Neural cell (in vitro differentiated cells): ENCODE measurements around the gene AK5. TPM values are rescaled to one million over a fixed set of nuclear protein-coding genes. Genes with fewer than 3 reads are reported as not detected.

Experiments used
- H2AFZ ChIP-seq: fragments of 200-600, 300-800 bp; sonication (generic), shearing (Covaris generic); 2 replicates; pipeline ENCODE4 v1.6.0; 2014; ENCODE audit warnings: low read depth, mild to moderate bottlenecking, antibody characterized with exemption, low read length, moderate library complexity
- H3F3A ChIP-seq: fragments of 200-600 bp; shearing (Covaris generic); 2 replicates; pipeline ENCODE4 v1.6.1; 2016; ENCODE audit warnings: mild to moderate bottlenecking, moderate library complexity, mixed read lengths, antibody characterized with exemption, low read length; ENCODE audit not compliant: insufficient read depth, poor library complexity, severe bottlenecking
- H3K27ac ChIP-seq: fragments of 200-600, 300-800 bp; sonication (generic), shearing (Covaris generic); 2 replicates; pipeline ENCODE4 v1.5.1; 2014; ENCODE audit warnings: mild to moderate bottlenecking, low read length, moderate library complexity
- H3K27me3 ChIP-seq: fragments of 300-800, 200-600 bp; sonication (generic), shearing (Covaris generic); 2 replicates; pipeline ENCODE4 v1.6.0; 2014; ENCODE audit warnings: mild to moderate bottlenecking, low read depth, low read length, moderate library complexity; ENCODE audit not compliant: insufficient read depth
- H3K36me3 ChIP-seq: fragments of 300-800, 200-600 bp; sonication (generic), shearing (Covaris generic); 2 replicates; pipeline ENCODE4 v1.5.1; 2014; ENCODE audit warnings: mild to moderate bottlenecking, antibody characterized with exemption, low read length, moderate library complexity; ENCODE audit not compliant: insufficient read depth
- H3K4me2 ChIP-seq: fragments of 300-800, 200-600 bp; sonication (generic), shearing (Covaris generic); 2 replicates; pipeline ENCODE4 v1.6.0; 2014; ENCODE audit warnings: mild to moderate bottlenecking, low read length
- H3K4me3 ChIP-seq: fragments of 300-800, 200-600 bp; sonication (generic), shearing (Covaris generic); 2 replicates; pipeline ENCODE4 v1.5.1; 2014; ENCODE audit warnings: mild to moderate bottlenecking, low read length, moderate library complexity
- H3K79me2 ChIP-seq: fragments of 200-600 bp; shearing (Covaris generic); replicated peaks from 2 replicates; pipeline ENCODE4 v1.6.0; 2014; ENCODE audit warnings: mild to moderate bottlenecking, low read length, moderate library complexity; ENCODE audit not compliant: insufficient read depth
- H3K9ac ChIP-seq: fragments of 300-800, 200-600 bp; sonication (generic), shearing (Covaris generic); 2 replicates; pipeline ENCODE4 v1.6.1; 2016; ENCODE audit warnings: mild to moderate bottlenecking, low read length, mixed read lengths
- H3K9me2 ChIP-seq: fragments of 200-600 bp; shearing (Covaris generic); 2 replicates; pipeline ENCODE4 v1.6.1; 2016; ENCODE audit warnings: mild to moderate bottlenecking, low read length, mixed read lengths; ENCODE audit not compliant: insufficient read depth
- H3K9me3 ChIP-seq: fragments of 200-600, 300-800 bp; sonication (generic), shearing (Covaris generic); 2 replicates; pipeline ENCODE4 v1.6.1; 2016; ENCODE audit warnings: mild to moderate bottlenecking, mixed run types, low read length, moderate library complexity, mixed read lengths
- H4K20me1 ChIP-seq: fragments of 200-600 bp; shearing (Covaris generic); 2 replicates; pipeline ENCODE4 v1.6.1; 2016; ENCODE audit warnings: mild to moderate bottlenecking, mixed run types; ENCODE audit not compliant: insufficient read depth
- EP300 ChIP-seq: fragments of 450-650 bp; conservative IDR thresholded peaks from 2 replicates; pipeline ENCODE4 v1.6.1; 2014; ENCODE audit warnings: antibody characterized with exemption, mild to moderate bottlenecking, moderate library complexity; ENCODE audit not compliant: poor library complexity, severe bottlenecking
- EZH2 ChIP-seq: fragments of 200-600, 300-800 bp; shearing (Covaris generic), sonication (generic); IDR thresholded peaks from 2 replicates; pipeline ENCODE4 v1.6.1; 2014; ENCODE audit warnings: antibody characterized with exemption, low read length, borderline replicate concordance, mild to moderate bottlenecking; ENCODE audit not compliant: insufficient read depth, poor library complexity, severe bottlenecking
- MXI1 ChIP-seq: fragments of 450-650 bp; conservative IDR thresholded peaks from 2 replicates; pipeline ENCODE4 v1.6.1; 2014; ENCODE audit warnings: antibody characterized with exemption, mild to moderate bottlenecking; ENCODE audit not compliant: poor library complexity, severe bottlenecking
- POLR2AphosphoS5 ChIP-seq: IDR thresholded peaks from 2 replicates; pipeline ENCODE4 v1.6.1; 2012
- RAD21 ChIP-seq: fragments of 450-650 bp; conservative IDR thresholded peaks from 2 replicates; pipeline ENCODE4 v1.6.1; 2014; ENCODE audit warnings: antibody characterized with exemption, mild to moderate bottlenecking, moderate library complexity
- SMC3 ChIP-seq: fragments of 450-650 bp; conservative IDR thresholded peaks from 2 replicates; pipeline ENCODE4 v1.6.1; 2014; ENCODE audit warnings: antibody characterized with exemption, mild to moderate bottlenecking, moderate library complexity; ENCODE audit not compliant: poor library complexity
- TAF1 ChIP-seq: IDR thresholded peaks from 2 replicates; pipeline ENCODE4 v1.6.1; 2012; ENCODE audit warnings: low read depth
- polyA plus RNA-seq: library from polyadenylated mRNA; depleted of rRNA; stranded (reverse); fragments of >200 nt; gene quantifications from 2 replicates; pipeline ENCODE4 v1.2.3, GENCODE V29; 2014
- TF ChIP-seq, protein P1 (sequence below): IDR thresholded peaks from 2 replicates; pipeline ENCODE4 v1.6.1; 2012; ENCODE audit warnings: borderline replicate concordance
- TF ChIP-seq, protein P2 (sequence below): fragments of 450-650 bp; IDR thresholded peaks from 2 replicates; pipeline ENCODE4 v1.5.1; 2014; ENCODE audit warnings: antibody characterized with exemption, mild to moderate bottlenecking, moderate library complexity; ENCODE audit not compliant: poor library complexity, severe bottlenecking

AK5 gene
- polyA plus RNA-seq, 1 donor from 2014 or later: 7.1 TPM

DNA sequence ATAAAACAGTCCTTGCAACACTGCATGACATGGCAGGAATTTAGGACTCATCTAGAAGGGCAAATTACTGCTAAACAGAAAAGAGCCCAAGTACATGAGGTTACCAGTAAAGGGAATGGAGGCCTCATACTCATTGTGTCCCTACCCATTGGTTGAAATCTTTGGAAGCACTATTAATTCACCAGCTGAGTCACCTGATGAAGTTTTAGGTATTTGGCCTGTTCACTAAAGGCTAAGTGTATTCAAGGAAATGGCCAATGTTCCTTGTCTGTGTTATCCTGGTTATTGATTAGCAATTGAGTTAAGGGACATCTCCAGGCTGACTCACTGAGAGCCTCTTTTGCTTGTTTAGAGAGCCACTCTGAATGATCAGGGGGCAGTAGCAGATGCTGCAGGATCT is 212.2 kb downstream of the AK5 start:
- TF ChIP-seq, protein P1, sequence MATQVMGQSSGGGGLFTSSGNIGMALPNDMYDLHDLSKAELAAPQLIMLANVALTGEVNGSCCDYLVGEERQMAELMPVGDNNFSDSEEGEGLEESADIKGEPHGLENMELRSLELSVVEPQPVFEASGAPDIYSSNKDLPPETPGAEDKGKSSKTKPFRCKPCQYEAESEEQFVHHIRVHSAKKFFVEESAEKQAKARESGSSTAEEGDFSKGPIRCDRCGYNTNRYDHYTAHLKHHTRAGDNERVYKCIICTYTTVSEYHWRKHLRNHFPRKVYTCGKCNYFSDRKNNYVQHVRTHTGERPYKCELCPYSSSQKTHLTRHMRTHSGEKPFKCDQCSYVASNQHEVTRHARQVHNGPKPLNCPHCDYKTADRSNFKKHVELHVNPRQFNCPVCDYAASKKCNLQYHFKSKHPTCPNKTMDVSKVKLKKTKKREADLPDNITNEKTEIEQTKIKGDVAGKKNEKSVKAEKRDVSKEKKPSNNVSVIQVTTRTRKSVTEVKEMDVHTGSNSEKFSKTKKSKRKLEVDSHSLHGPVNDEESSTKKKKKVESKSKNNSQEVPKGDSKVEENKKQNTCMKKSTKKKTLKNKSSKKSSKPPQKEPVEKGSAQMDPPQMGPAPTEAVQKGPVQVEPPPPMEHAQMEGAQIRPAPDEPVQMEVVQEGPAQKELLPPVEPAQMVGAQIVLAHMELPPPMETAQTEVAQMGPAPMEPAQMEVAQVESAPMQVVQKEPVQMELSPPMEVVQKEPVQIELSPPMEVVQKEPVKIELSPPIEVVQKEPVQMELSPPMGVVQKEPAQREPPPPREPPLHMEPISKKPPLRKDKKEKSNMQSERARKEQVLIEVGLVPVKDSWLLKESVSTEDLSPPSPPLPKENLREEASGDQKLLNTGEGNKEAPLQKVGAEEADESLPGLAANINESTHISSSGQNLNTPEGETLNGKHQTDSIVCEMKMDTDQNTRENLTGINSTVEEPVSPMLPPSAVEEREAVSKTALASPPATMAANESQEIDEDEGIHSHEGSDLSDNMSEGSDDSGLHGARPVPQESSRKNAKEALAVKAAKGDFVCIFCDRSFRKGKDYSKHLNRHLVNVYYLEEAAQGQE: no peak
- TF ChIP-seq EP300: no peak
- no peak for TF ChIP-seq TAF1
- TF ChIP-seq SMC3: no peak
- no peak for TF ChIP-seq POLR2AphosphoS5
- no peak for TF ChIP-seq MXI1
- TF ChIP-seq, protein P2, sequence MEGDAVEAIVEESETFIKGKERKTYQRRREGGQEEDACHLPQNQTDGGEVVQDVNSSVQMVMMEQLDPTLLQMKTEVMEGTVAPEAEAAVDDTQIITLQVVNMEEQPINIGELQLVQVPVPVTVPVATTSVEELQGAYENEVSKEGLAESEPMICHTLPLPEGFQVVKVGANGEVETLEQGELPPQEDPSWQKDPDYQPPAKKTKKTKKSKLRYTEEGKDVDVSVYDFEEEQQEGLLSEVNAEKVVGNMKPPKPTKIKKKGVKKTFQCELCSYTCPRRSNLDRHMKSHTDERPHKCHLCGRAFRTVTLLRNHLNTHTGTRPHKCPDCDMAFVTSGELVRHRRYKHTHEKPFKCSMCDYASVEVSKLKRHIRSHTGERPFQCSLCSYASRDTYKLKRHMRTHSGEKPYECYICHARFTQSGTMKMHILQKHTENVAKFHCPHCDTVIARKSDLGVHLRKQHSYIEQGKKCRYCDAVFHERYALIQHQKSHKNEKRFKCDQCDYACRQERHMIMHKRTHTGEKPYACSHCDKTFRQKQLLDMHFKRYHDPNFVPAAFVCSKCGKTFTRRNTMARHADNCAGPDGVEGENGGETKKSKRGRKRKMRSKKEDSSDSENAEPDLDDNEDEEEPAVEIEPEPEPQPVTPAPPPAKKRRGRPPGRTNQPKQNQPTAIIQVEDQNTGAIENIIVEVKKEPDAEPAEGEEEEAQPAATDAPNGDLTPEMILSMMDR: no peak
- TF ChIP-seq RAD21: no peak
- Histone ChIP-seq H3K4me3 (no peak overlapping the region), H2AFZ (no peak overlapping the region), H3K79me2 (no peaks in the 10 kb centered on the region), H3K9me2 (no peaks in the 10 kb centered on the region), H3K36me3 (no peaks in the 10 kb centered on the region), H3K27me3 (no peaks in the 10 kb centered on the region), H3K9ac (no peak overlapping the region), H3K9me3 (no peaks in the 10 kb centered on the region), H3F3A (no peaks in the 10 kb centered on the region), H3K27ac (no peak overlapping the region), H3K4me2 (no peak overlapping the region), H4K20me1 (no peaks in the 10 kb centered on the region)

DNA sequence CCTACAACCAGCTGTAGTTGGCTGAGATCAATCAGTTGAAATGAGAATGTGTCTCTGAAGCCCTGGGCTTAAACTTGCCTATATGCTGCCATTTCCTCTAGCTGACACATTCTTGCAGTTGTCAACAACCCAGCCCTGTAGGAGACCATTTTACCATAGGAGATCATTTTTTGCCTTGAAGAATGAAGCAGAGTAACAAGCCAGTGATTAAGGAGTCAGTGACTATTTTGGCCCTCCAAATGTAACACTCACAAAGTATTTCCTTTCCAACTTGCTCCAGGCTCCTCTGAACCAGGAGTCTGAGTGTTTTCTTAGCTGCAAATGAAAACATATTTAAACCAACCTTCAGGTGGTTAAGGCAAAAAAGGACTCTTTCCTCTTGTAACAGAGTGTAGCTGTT is 217.1 kb downstream of the AK5 start:
- Histone ChIP-seq H3K9me3 (no peaks in the 10 kb centered on the region), H3K4me2 (no peak overlapping the region), H3K9ac (no peak overlapping the region), H2AFZ (no peak overlapping the region), H3K79me2 (no peaks in the 10 kb centered on the region), H3K4me3 (no peak overlapping the region), H3F3A (no peaks in the 10 kb centered on the region), H3K27ac (no peak overlapping the region), H3K27me3 (no peaks in the 10 kb centered on the region), H4K20me1 (no peaks in the 10 kb centered on the region), H3K36me3 (no peaks in the 10 kb centered on the region), H3K9me2 (no peaks in the 10 kb centered on the region)
- TF ChIP-seq, protein P2: no peak
- TF ChIP-seq EP300 (no peak), MXI1 (no peak), POLR2AphosphoS5 (no peak), RAD21 (no peak), EZH2 (no peak), TAF1 (no peak)
- TF ChIP-seq, protein P1: no peak
